ENCODE results near the gene SPCS2.
"Not testable (repeated sequence)": the region's sequence is repeated elsewhere in the genome, so short reads cannot be mapped to it uniquely, and the experiment has no call there.

Gene SPCS2

GRCh38 chr11:75002516-75002915 is 53.5 kb downstream of the SPCS2 start:
- DNase-seq = no peak

- DNase-seq = no peak
Measured at GRCh38 chr11:75004215-75004614, 55.1 kb downstream of the SPCS2 start.

DNA sequence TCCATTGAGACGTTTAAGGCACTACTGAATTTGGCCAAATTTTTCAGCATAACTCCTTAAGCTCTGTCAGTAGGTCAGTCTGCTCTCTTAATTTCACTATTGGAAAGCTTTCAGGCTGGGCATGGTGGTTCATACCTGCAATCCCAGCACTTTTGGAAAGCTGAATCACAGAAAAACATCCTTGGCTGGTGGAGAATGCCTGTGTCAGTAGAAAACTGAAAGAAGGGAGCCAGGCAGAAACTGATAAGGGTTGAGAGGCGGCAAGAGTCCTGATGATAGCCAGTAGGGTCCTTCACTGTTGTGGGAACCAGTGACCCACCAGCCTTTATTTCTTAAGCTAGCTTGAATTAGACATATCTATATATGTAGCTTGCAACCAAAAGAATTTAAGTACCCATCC is 62.3 kb downstream of the SPCS2 start:
- no peak for DNase-seq

GRCh38 chr11:75011872-75012271 is 62.8 kb downstream of the SPCS2 start:
- no peak for DNase-seq

GRCh38 chr11:75013051-75013450 is 64.0 kb downstream of the SPCS2 start:
- no peak for DNase-seq

- DNase-seq = no peak
Measured at GRCh38 chr11:75014129-75014528, 65.1 kb downstream of the SPCS2 start.

GRCh38 chr11:75019200-75019599 is 70.1 kb downstream of the SPCS2 start:
- DNase-seq = not testable (repeated sequence)

DNA sequence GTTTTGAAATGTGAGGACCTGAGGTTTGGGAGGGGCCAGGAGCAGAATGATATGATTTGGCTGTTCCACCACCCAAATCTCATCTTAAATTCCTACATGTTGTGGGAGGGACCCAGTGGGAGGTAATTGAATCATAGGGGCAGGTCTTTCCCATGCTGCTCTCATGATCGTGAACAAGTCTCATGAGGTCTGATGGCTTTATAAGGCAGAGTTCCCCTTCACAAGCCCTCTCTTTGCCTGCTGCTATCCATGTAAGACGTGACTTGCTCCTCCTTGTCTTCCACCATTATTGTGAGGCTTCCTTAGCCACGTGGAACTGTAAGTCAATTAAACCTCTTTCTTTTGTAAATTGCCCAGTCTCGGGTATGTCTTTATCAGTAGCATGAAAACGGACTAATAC is 71.3 kb downstream of the SPCS2 start:
- DNase-seq = not testable (repeated sequence)

DNA sequence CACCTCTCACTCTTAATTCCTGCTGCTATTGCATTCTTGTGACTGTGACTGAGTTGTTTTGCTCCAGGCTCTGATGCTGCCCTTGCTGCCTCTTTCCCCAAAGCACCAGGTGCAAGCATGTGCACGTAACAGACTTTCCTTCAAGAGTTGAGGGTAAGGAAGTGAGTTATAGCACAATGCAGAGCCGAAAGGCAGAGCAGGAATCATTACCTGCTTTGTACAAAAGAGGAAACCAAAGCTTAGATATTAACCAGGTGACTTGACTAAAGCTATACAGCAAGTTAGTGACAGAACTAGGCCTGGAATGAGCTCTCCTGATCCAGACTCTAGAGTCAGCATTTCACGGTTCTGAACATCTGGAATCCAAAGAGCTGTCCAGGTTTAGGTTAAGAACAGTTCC is 73.2 kb downstream of the SPCS2 start:
- no peak for DNase-seq

DNA sequence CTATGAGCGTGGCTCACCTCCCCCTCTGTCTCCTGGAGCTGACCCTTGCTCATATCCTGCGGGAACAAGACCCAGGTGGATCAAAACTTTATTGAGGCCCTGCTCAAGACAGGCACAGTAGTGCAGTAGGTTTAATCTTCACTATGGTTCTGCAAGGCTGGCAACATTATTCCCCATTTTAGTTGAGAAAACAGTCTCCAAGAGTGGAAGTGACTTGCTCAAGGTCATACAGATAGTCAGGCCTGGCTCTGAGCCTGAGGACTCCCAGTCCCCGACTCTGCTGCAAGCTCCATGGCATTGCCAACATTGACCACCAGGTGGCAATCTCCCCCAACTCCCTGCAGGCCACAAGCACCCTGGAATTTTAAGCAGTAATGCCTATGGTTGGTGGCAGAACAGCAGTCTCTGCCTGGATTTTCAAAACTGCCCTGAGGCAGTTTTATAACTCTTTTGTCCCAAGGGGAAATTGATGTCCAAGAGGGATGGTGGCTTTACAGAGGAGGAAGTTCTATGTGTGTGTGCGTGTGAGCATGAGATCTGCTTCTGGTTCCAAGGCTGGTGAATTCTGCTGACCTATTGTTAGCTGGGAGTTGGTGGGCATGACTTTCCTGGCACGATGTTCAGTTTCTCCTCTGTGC is 73.8 kb downstream of the SPCS2 start:
- peak; percentile 68 for DNase-seq

GRCh38 chr11:75023446-75024067 is 74.5 kb downstream of the SPCS2 start:
- DNase-seq = no peak

- no peak for DNase-seq
Measured at GRCh38 chr11:75024068-75024449, 75.0 kb downstream of the SPCS2 start.

- no peak for DNase-seq
Measured at GRCh38 chr11:75024764-75025211, 75.7 kb downstream of the SPCS2 start.

DNA sequence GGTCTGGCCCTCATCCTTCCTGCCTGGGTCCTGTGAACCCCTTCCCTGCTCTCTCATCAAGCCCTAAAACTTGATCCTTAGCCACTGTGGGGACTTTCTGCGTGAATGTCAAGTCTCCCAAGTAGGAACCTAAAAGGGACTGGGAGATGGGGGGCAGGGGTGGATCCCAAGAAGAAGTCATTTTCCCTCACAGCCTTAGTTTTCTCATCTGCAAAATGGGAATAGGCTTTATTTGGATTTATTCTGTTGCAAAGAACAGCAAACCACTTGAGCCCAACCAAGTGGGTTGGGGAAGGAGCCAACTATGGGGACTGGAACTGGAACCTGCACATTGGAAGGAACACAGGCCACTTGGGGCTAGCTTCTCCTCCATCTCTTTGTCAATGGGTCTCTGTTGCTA is 76.5 kb downstream of the SPCS2 start:
- no peak for DNase-seq

- no peak for DNase-seq
Measured at GRCh38 chr11:75028321-75028720, 79.3 kb downstream of the SPCS2 start.

Data from NCI-H1105 treated with DMSO at 0.1 percent for 48 hours (cell line).